GM12891 (cell line): ENCODE results near the gene NLRC3.

Source experiments
- PAX5 ChIP-seq: IDR thresholded peaks from 2 replicates; pipeline ENCODE4 v1.6.1; 2011; ENCODE audit warnings: low read length, moderate library complexity, mild to moderate bottlenecking; ENCODE audit not compliant: insufficient read depth, severe bottlenecking
- POLR2A ChIP-seq: IDR thresholded peaks from 2 replicates; pipeline ENCODE4 v1.6.1; 2011; ENCODE audit warnings: low read depth, low read length, control low read depth
- POLR2AphosphoS5 ChIP-seq: IDR thresholded peaks from 2 replicates; pipeline ENCODE4 v1.6.1; 2011; ENCODE audit warnings: low read depth, low read length, control low read depth
- POU2F2 ChIP-seq: IDR thresholded peaks from 2 replicates; pipeline ENCODE4 v1.6.1; 2011; ENCODE audit warnings: low read depth, mild to moderate bottlenecking, control low read depth, low read length, moderate library complexity
- SPI1 ChIP-seq: IDR thresholded peaks from 2 replicates; pipeline ENCODE4 v1.6.1; 2011; ENCODE audit warnings: low read depth, low read length, control low read depth
- TAF1 ChIP-seq: IDR thresholded peaks from 2 replicates; pipeline ENCODE4 v1.6.1; 2011; ENCODE audit warnings: low read depth, low read length, control low read depth

GRCh38 chr16:3589441-3589921, 12.3 kb upstream of the NLRC3 start:
- TF ChIP-seq POLR2A = no peak
- TF ChIP-seq TAF1 = no peak
- no peak for TF ChIP-seq POLR2AphosphoS5
- TF ChIP-seq PAX5 = no peak
- TF ChIP-seq POU2F2 = no peak
- no peak for TF ChIP-seq SPI1
